H1 (cell line): Measurements from ENCODE around the gene SRMS.

Experiments used
- CBX8 ChIP-seq: fragments of 300-800, 300-1000 bp; sonication (generic); IDR thresholded peaks from 2 replicates; pipeline ENCODE4 v1.7.1; 2016; ENCODE audit warnings: low read depth, low read length, borderline replicate concordance
- CEBPB ChIP-seq: IDR thresholded peaks from 2 replicates; pipeline ENCODE4 v1.6.1; 2012; ENCODE audit warnings: low read depth, low read length
- KDM1A ChIP-seq: fragments of 200-600, 300-600 bp; sonication (generic); IDR thresholded peaks from 2 replicates; pipeline ENCODE4 v1.7.1; 2016; ENCODE audit warnings: mild to moderate bottlenecking, low read length, borderline replicate concordance
- PHF8 ChIP-seq: fragments of 200-600 bp; sonication (generic); conservative IDR thresholded peaks from 2 replicates; pipeline ENCODE4 v1.7.1; 2012; ENCODE audit warnings: low read depth, mild to moderate bottlenecking, inconsistent platforms, low read length, moderate library complexity
- POLR2A ChIP-seq, 2 experiments: IDR thresholded peaks; 1 replicate in 1 of 2; 2 replicates in 1 of 2; pipeline ENCODE4 v1.6.1; 2011; ENCODE audit warnings: low read depth in 2 of 2, low read length in 2 of 2, mild to moderate bottlenecking in 2 of 2; ENCODE audit errors: control extremely low read depth in 1 of 2
- POLR2AphosphoS5 ChIP-seq: IDR thresholded peaks from 2 replicates; pipeline ENCODE4 v1.6.1; 2011; ENCODE audit warnings: low read depth, low read length
- RAD21 ChIP-seq, 2 experiments: IDR thresholded peaks in 1 of 2; conservative IDR thresholded peaks in 1 of 2; 2 replicates each; pipeline ENCODE4 v1.6.1; 2011; ENCODE audit warnings: low read depth in 2 of 2, low read length in 2 of 2, improper control_type of control experiment in 1 of 2, inconsistent platforms in 1 of 2, mild to moderate bottlenecking in 1 of 2, moderate library complexity in 1 of 2
- RFX5 ChIP-seq: IDR thresholded peaks from 2 replicates; pipeline ENCODE4 v1.6.1; 2011; ENCODE audit warnings: low read depth, low read length, improper control_type of control experiment, borderline replicate concordance
- RXRA ChIP-seq: IDR thresholded peaks from 2 replicates; pipeline ENCODE4 v1.6.1; 2011; ENCODE audit warnings: low read depth, mild to moderate bottlenecking, low read length, moderate library complexity; ENCODE audit not compliant: insufficient read depth
- SP1 ChIP-seq: IDR thresholded peaks from 2 replicates; pipeline ENCODE4 v1.6.1; 2011; ENCODE audit warnings: low read depth, low read length
- SUZ12 ChIP-seq: fragments of 200-600 bp; sonication (generic); IDR thresholded peaks from 2 replicates; pipeline ENCODE4 v1.6.1; 2012; ENCODE audit warnings: mild to moderate bottlenecking, inconsistent platforms, low read length, moderate library complexity, mixed read lengths
- ZNF274 ChIP-seq: IDR thresholded peaks from 2 replicates; pipeline ENCODE4 v1.7.0; 2012; ENCODE audit warnings: low read length, borderline replicate concordance; ENCODE audit errors: extremely low read depth
- TF ChIP-seq, protein P1 (sequence below), 3 experiments: IDR thresholded peaks; 1 replicate in 2 of 3; 2 replicates in 1 of 3; pipeline versions ENCODE4 v1.5.1 to v1.6.1; 2011; ENCODE audit warnings: low read length in 3 of 3, mild to moderate bottlenecking in 3 of 3, inconsistent platforms in 2 of 3, low read depth in 1 of 3, moderate library complexity in 1 of 3; ENCODE audit not compliant: insufficient read depth in 1 of 3; ENCODE audit errors: control extremely low read depth in 1 of 3

DNA sequence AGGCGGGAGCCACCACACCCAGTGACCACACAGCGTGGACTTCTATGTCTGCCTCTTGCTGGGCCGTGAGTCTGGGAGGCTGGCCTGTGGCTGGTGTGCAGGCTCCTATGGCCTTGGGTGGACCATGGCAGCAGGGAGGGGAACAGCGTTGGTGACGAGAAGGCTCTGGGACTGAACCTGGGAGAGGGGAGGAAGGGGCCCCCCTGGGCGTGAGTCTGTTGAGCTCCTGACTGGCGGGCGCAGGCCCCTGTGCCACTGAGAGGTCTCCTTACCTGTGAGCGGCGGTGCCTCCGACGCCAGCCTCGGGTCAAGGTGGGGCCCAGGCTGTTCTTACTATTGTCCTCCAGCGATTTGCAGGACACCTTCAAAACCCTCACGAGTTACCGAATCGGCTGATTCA, 39.2 kb upstream of the SRMS start:
- TF ChIP-seq ZNF274 (no peak), CBX8 (no peak), RFX5 (no peak), POLR2A (IDR thresholded peaks at IDR 0.05; ENCODE audit: control extremely low read depth in 1 of 2, low read depth in 2 of 2, low read length in 2 of 2) (no peak), KDM1A (no peak), POLR2AphosphoS5 (no peak), PHF8 (no peak), SUZ12 (no peak), CEBPB (no peak), RAD21 (IDR thresholded peaks at IDR 0.05 in 1 of 2, conservative IDR thresholded peaks at IDR 0.05 in 1 of 2; ENCODE audit: low read depth in 2 of 2, low read length in 2 of 2) (no peak), SP1 (no peak), RXRA (no peak)
- TF ChIP-seq, protein P1, sequence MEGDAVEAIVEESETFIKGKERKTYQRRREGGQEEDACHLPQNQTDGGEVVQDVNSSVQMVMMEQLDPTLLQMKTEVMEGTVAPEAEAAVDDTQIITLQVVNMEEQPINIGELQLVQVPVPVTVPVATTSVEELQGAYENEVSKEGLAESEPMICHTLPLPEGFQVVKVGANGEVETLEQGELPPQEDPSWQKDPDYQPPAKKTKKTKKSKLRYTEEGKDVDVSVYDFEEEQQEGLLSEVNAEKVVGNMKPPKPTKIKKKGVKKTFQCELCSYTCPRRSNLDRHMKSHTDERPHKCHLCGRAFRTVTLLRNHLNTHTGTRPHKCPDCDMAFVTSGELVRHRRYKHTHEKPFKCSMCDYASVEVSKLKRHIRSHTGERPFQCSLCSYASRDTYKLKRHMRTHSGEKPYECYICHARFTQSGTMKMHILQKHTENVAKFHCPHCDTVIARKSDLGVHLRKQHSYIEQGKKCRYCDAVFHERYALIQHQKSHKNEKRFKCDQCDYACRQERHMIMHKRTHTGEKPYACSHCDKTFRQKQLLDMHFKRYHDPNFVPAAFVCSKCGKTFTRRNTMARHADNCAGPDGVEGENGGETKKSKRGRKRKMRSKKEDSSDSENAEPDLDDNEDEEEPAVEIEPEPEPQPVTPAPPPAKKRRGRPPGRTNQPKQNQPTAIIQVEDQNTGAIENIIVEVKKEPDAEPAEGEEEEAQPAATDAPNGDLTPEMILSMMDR (IDR thresholded peaks at IDR 0.05; ENCODE audit: control extremely low read depth in 1 of 3, insufficient read depth in 1 of 3, low read depth in 1 of 3, low read length in 3 of 3), result no peak
